K562 (cell line): ENCODE data around the gene SEPHS1.

ENCODE experiments used
- RNF2 ChIP-seq: sonication (generic); IDR thresholded peaks from 2 replicates; pipeline ENCODE4 v1.6.1; 2016
- SMAD1 ChIP-seq: fragments of 150-350 bp; IDR thresholded peaks from 2 replicates; pipeline ENCODE4 v1.6.1; 2014; ENCODE audit warnings: low read length, low read depth; ENCODE audit not compliant: partially characterized antibody
- SREBF2 ChIP-seq: sonication (generic); formaldehyde crosslinking; IDR thresholded peaks from 2 replicates; pipeline ENCODE4 v1.4.0; 2020; ENCODE audit warnings: mild to moderate bottlenecking, missing genetic modification reagents
- TF ChIP-seq, protein P1 (sequence below): conservative IDR thresholded peaks from 2 replicates; pipeline ENCODE4 v1.6.1; 2011; ENCODE audit warnings: low read depth, mild to moderate bottlenecking, low read length; ENCODE audit not compliant: control insufficient read depth
- TF ChIP-seq, protein P2 (sequence below): sonication (generic); formaldehyde crosslinking; IDR thresholded peaks from 2 replicates; pipeline ENCODE4 v1.5.0; 2020; ENCODE audit warnings: missing genetic modification reagents
- TF ChIP-seq, protein P3 (sequence below), 3 experiments: IDR thresholded peaks in 2 of 3; conservative IDR thresholded peaks in 1 of 3; 2 replicates each; pipeline ENCODE4 v1.5.1; 2011 to 2012; ENCODE audit warnings: low read length in 3 of 3, mild to moderate bottlenecking in 3 of 3, control low read depth in 2 of 3, improper control_type of control experiment in 1 of 3, inconsistent platforms in 1 of 3, low read depth in 1 of 3, mixed read lengths in 1 of 3, moderate library complexity in 1 of 3; ENCODE audit not compliant: insufficient read depth in 2 of 3

DNA sequence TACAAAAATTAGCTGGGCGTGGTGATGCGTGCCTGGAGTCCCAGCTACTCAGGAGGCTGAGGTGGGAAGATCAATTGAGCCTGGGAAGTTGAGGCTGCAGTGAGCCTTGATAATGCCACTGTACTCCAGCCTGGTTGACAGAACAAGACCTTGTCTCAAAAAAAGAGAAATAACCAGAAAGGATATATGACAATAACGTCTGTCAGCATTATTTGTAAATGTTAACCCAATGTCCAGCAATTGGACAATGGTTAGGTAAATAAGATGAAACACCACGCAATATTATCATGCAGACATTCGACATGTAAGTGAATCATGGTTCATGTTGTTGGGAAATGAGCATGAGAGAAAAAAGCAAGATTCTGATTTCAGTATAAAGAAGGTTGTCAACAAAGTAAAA, 44.6 kb upstream of the SEPHS1 start:
- TF ChIP-seq SMAD1: no peak
- TF ChIP-seq, protein P1, sequence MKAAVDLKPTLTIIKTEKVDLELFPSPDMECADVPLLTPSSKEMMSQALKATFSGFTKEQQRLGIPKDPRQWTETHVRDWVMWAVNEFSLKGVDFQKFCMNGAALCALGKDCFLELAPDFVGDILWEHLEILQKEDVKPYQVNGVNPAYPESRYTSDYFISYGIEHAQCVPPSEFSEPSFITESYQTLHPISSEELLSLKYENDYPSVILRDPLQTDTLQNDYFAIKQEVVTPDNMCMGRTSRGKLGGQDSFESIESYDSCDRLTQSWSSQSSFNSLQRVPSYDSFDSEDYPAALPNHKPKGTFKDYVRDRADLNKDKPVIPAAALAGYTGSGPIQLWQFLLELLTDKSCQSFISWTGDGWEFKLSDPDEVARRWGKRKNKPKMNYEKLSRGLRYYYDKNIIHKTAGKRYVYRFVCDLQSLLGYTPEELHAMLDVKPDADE: no peak
- TF ChIP-seq, protein P2, sequence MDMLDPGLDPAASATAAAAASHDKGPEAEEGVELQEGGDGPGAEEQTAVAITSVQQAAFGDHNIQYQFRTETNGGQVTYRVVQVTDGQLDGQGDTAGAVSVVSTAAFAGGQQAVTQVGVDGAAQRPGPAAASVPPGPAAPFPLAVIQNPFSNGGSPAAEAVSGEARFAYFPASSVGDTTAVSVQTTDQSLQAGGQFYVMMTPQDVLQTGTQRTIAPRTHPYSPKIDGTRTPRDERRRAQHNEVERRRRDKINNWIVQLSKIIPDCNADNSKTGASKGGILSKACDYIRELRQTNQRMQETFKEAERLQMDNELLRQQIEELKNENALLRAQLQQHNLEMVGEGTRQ (CRISPR knock-in tag): no peak
- TF ChIP-seq RNF2: no peak
- no peak for TF ChIP-seq SREBF2
- TF ChIP-seq, protein P3, sequence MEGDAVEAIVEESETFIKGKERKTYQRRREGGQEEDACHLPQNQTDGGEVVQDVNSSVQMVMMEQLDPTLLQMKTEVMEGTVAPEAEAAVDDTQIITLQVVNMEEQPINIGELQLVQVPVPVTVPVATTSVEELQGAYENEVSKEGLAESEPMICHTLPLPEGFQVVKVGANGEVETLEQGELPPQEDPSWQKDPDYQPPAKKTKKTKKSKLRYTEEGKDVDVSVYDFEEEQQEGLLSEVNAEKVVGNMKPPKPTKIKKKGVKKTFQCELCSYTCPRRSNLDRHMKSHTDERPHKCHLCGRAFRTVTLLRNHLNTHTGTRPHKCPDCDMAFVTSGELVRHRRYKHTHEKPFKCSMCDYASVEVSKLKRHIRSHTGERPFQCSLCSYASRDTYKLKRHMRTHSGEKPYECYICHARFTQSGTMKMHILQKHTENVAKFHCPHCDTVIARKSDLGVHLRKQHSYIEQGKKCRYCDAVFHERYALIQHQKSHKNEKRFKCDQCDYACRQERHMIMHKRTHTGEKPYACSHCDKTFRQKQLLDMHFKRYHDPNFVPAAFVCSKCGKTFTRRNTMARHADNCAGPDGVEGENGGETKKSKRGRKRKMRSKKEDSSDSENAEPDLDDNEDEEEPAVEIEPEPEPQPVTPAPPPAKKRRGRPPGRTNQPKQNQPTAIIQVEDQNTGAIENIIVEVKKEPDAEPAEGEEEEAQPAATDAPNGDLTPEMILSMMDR (IDR thresholded peaks at IDR 0.05 in 2 of 3, conservative IDR thresholded peaks at IDR 0.05 in 1 of 3; ENCODE audit: insufficient read depth in 2 of 3, low read depth in 1 of 3, low read length in 3 of 3): no peak
